Osteocyte (in vitro differentiated cells): ENCODE data around the gene HLA-DQA1. TPM values are rescaled to one million over a fixed set of nuclear protein-coding genes. Genes with fewer than 3 reads are reported as not detected.
"Not testable (repeated sequence)": the region's sequence is repeated elsewhere in the genome, so short reads cannot be mapped to it uniquely, and the experiment has no call there.

Source experiments
- DNase-seq: peaks from one replicate; pipeline ENCODE4 v3.0.0; 2021; ENCODE audit warnings: mixed read lengths; ENCODE audit not compliant: unreplicated experiment; ENCODE audit errors: extremely low spot score
- H3K27ac Mint-ChIP-seq: one replicate; pipeline ENCODE4 v1.8.0; 2021; ENCODE audit warnings: mild to moderate bottlenecking, mixed read lengths; ENCODE audit not compliant: unreplicated experiment
- H3K27me3 Mint-ChIP-seq: one replicate; pipeline ENCODE4 v1.8.0; 2021; ENCODE audit warnings: mixed read lengths; ENCODE audit not compliant: unreplicated experiment
- H3K36me3 Mint-ChIP-seq: one replicate; pipeline ENCODE4 v1.8.0; 2021; ENCODE audit warnings: mixed read lengths; ENCODE audit not compliant: unreplicated experiment
- H3K4me1 Mint-ChIP-seq: one replicate; pipeline ENCODE4 v1.8.0; 2021; ENCODE audit warnings: mixed read lengths; ENCODE audit not compliant: unreplicated experiment
- H3K4me3 Mint-ChIP-seq: one replicate; pipeline ENCODE4 v1.8.0; 2021; ENCODE audit warnings: mild to moderate bottlenecking, moderate library complexity, mixed read lengths; ENCODE audit not compliant: unreplicated experiment
- H3K9me3 Mint-ChIP-seq: one replicate; pipeline ENCODE4 v1.8.0; 2021; ENCODE audit warnings: mixed read lengths; ENCODE audit not compliant: unreplicated experiment
- long read RNA-seq: library from polyadenylated mRNA; unstranded; transcript quantifications from one replicate; pipeline ENCODE4 v2.0.0, GENCODE V29; 2021
- total RNA-seq: library from RNA; stranded (reverse); gene quantifications from 2 replicates; pipeline ENCODE4 v1.2.1, GENCODE V29; 2021
- TF ChIP-seq, protein P1 (sequence below): fragments of 200-600 bp; sonication (generic); IDR thresholded peaks from 2 replicates; pipeline ENCODE4 v1.5.0; 2021; ENCODE audit warnings: antibody characterized with exemption, mild to moderate bottlenecking, moderate library complexity

Gene HLA-DQA1
- total RNA-seq, result not detected in 2 replicates
- long read RNA-seq, result 0 reads

- no peak within 1 kb of the TSS for H3K4me3 Mint-ChIP-seq
- H3K4me1 Mint-ChIP-seq, result no peaks in the 10 kb centered on the region
- no peaks in the 10 kb centered on the region for H3K36me3 Mint-ChIP-seq
- no peak within 1 kb of the TSS for H3K27ac Mint-ChIP-seq
- TF ChIP-seq, protein P1, sequence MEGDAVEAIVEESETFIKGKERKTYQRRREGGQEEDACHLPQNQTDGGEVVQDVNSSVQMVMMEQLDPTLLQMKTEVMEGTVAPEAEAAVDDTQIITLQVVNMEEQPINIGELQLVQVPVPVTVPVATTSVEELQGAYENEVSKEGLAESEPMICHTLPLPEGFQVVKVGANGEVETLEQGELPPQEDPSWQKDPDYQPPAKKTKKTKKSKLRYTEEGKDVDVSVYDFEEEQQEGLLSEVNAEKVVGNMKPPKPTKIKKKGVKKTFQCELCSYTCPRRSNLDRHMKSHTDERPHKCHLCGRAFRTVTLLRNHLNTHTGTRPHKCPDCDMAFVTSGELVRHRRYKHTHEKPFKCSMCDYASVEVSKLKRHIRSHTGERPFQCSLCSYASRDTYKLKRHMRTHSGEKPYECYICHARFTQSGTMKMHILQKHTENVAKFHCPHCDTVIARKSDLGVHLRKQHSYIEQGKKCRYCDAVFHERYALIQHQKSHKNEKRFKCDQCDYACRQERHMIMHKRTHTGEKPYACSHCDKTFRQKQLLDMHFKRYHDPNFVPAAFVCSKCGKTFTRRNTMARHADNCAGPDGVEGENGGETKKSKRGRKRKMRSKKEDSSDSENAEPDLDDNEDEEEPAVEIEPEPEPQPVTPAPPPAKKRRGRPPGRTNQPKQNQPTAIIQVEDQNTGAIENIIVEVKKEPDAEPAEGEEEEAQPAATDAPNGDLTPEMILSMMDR, result no peak
- peaks cover 3% of the 10 kb centered on the region for H3K27me3 Mint-ChIP-seq
- no peaks in the 10 kb centered on the region for H3K9me3 Mint-ChIP-seq
- no peak for DNase-seq
Measured at GRCh38 chr6:32637219-32637880, at the start of gene HLA-DQA1. TSS of gene HLA-DQA1 (plus strand) at chr6:32637406. CDS start at chr6:32637459, 53 bp downstream.

DNA sequence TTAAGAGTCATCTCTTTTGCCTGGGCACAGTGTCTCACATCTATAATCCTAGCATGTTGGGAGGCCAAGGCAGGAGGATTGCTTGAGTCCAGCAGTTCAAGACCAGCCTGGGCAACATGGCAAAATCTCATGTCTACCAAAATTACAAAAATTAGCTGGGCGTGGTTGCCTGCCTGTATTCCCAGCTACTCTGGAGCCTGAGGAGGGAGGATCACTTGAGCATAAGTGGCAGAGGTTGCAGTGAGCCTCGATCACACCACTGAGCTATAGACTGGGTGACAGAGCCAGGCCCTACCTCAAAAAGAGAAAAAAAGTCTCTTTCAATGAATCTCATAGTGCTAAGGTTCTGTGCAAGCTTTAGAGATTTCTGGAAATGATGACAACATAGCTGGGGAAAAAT is 49.0 kb upstream of the HLA-DQA1 start:
- H3K9me3 Mint-ChIP-seq, result no peaks in the 10 kb centered on the region
- H3K27me3 Mint-ChIP-seq, result peaks cover 37% of the 10 kb centered on the region
- DNase-seq, result no peak
- no peak overlapping the region for H3K27ac Mint-ChIP-seq
- no peaks in the 10 kb centered on the region for H3K36me3 Mint-ChIP-seq
- H3K4me3 Mint-ChIP-seq, result no peak overlapping the region
- TF ChIP-seq, protein P1, result no peak
- H3K4me1 Mint-ChIP-seq, result peaks cover 4% of the 10 kb centered on the region

GRCh38 chr6:32589596-32590449 is 47.4 kb upstream of the HLA-DQA1 start, which contains the start of gene HLA-DRB1:
TSS of gene HLA-DRB1 (minus strand) at chr6:32589848. CDS start at chr6:32589742, 106 bp downstream.
- H3K27ac Mint-ChIP-seq, result no peak within 1 kb of the TSS

GRCh38 chr6:32590713-32591112 is 46.5 kb upstream of the HLA-DQA1 start:
- H3K27ac Mint-ChIP-seq, H3K4me3 Mint-ChIP-seq, H3K9me3 Mint-ChIP-seq, H3K4me1 Mint-ChIP-seq, DNase-seq, H3K36me3 Mint-ChIP-seq: not testable (repeated sequence)
- peaks cover 13% of the 10 kb centered on the region for H3K27me3 Mint-ChIP-seq

More at GRCh38 chr6:32589596-32590449, 47.4 kb upstream of the HLA-DQA1 start, which contains the start of gene HLA-DRB1:
- H3K36me3 Mint-ChIP-seq, result no peaks in the 10 kb centered on the region
- no peaks in the 10 kb centered on the region for H3K9me3 Mint-ChIP-seq
- H3K4me3 Mint-ChIP-seq, result no peak within 1 kb of the TSS
- no peak for DNase-seq
- H3K27me3 Mint-ChIP-seq, result peaks cover 21% of the 10 kb centered on the region
- TF ChIP-seq, protein P1, result no peak
- no peaks in the 10 kb centered on the region for H3K4me1 Mint-ChIP-seq

- no peak overlapping the region for H3K4me3 Mint-ChIP-seq
- no peaks in the 10 kb centered on the region for H3K27me3 Mint-ChIP-seq
- peaks cover 15% of the 10 kb centered on the region for H3K9me3 Mint-ChIP-seq
- H3K4me1 Mint-ChIP-seq, result no peaks in the 10 kb centered on the region
- TF ChIP-seq, protein P1, result no peak
- H3K27ac Mint-ChIP-seq, result no peak overlapping the region
- no peaks in the 10 kb centered on the region for H3K36me3 Mint-ChIP-seq
- no peak for DNase-seq
Measured at GRCh38 chr6:32597024-32597423, 40.2 kb upstream of the HLA-DQA1 start.
